GM18508 (cell line): ENCODE measurements around the gene SRGAP2B.
"Not testable (repeated sequence)": the region's sequence is repeated elsewhere in the genome, so short reads cannot be mapped to it uniquely, and the experiment has no call there.

Experiments used
- ATAC-seq: cut with Tn5 transposase; IDR thresholded peaks from one replicate; pipeline ENCODE4 v1.9.1; 2021; ENCODE audit warnings: moderate number of reproducible peaks; ENCODE audit not compliant: insufficient read depth, unreplicated experiment

SRGAP2B gene

GRCh38 chr1:145000743-145001326 lies 94.3 kb downstream of the SRGAP2B start:
- not testable (repeated sequence) for ATAC-seq

- not testable (repeated sequence) for ATAC-seq
Observed at GRCh38 chr1:145000074-145000742, 94.9 kb downstream of the SRGAP2B start.

GRCh38 chr1:144998981-144999273 lies 96.2 kb downstream of the SRGAP2B start:
- not testable (repeated sequence) for ATAC-seq

GRCh38 chr1:144998134-144998980 lies 96.8 kb downstream of the SRGAP2B start:
- not testable (repeated sequence) for ATAC-seq

- not testable (repeated sequence) for ATAC-seq
Observed at GRCh38 chr1:144995833-144996410, 99.2 kb downstream of the SRGAP2B start.

GRCh38 chr1:144992915-144993314 lies 102.2 kb downstream of the SRGAP2B start:
- ATAC-seq = not testable (repeated sequence)

GRCh38 chr1:144990611-144991010 lies 104.5 kb downstream of the SRGAP2B start:
- ATAC-seq = not testable (repeated sequence)

- ATAC-seq = not testable (repeated sequence)
Observed at GRCh38 chr1:144987131-144987530, 108.0 kb downstream of the SRGAP2B start.

GRCh38 chr1:144986171-144986860 lies 108.8 kb downstream of the SRGAP2B start:
- not testable (repeated sequence) for ATAC-seq

- not testable (repeated sequence) for ATAC-seq
Observed at GRCh38 chr1:144985550-144986170, 109.5 kb downstream of the SRGAP2B start.

GRCh38 chr1:144982802-144983525 lies 112.2 kb downstream of the SRGAP2B start:
- not testable (repeated sequence) for ATAC-seq

GRCh38 chr1:144981157-144981556 lies 114.0 kb downstream of the SRGAP2B start:
- not testable (repeated sequence) for ATAC-seq

GRCh38 chr1:144979960-144980595 lies 115.0 kb downstream of the SRGAP2B start:
- not testable (repeated sequence) for ATAC-seq

- not testable (repeated sequence) for ATAC-seq
Observed at GRCh38 chr1:144977856-144978255, 117.3 kb downstream of the SRGAP2B start.

- not testable (repeated sequence) for ATAC-seq
Observed at GRCh38 chr1:144971936-144972335, 123.2 kb downstream of the SRGAP2B start.

GRCh38 chr1:144966488-144966887 lies 128.6 kb downstream of the SRGAP2B start:
- not testable (repeated sequence) for ATAC-seq

- not testable (repeated sequence) for ATAC-seq
Observed at GRCh38 chr1:144964765-144965164, 130.4 kb downstream of the SRGAP2B start.

GRCh38 chr1:144964186-144964585 lies 130.9 kb downstream of the SRGAP2B start:
- not testable (repeated sequence) for ATAC-seq

GRCh38 chr1:144963571-144963970 lies 131.6 kb downstream of the SRGAP2B start:
- not testable (repeated sequence) for ATAC-seq
